ENCODE measurements around the gene PRSS12.
"Not testable (repeated sequence)": the region's sequence is repeated elsewhere in the genome, so short reads cannot be mapped to it uniquely, and the experiment has no call there.

Gene PRSS12

DNA sequence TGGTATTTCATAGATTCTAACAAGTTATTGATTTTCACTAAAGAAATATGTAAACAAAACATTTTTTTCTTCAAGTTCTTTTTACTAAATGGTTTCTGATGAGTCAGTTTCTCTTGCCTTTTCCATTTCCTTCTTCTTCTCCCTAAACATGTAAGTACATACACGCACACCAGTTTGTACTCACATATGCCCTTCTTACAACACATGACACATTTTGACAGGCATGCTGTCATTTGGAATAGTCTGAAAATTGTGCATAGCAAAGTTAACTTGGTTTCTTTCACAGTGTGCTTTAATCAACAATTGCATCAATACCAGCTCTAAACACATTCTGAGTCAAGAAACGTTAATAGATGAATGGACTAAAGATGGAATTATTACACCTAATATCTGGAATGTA lies 35.1 kb downstream of the PRSS12 start:
- no peak for DNase-seq

- no peak for DNase-seq
Observed at GRCh38 chr4:118314221-118314620, 38.6 kb downstream of the PRSS12 start.

DNA sequence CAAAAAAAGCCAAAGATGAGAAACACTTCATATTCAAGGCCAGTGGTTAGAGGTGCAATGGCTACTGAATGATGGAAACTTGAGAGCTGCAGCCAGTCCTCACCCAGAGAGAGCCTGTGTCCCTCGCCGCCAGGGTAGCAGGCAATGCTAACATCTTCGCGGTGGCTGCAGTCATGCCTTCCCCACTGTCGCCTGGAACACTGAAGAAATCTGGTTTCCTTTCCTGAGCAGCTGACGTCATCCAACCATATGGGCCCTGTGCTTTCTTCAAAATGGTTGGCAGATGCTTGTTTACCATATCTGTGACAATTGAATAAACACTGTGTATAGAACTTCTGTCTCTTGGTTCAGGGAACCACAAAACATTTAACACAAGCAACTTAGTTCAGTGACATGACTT lies 39.7 kb downstream of the PRSS12 start:
- DNase-seq, result no peak

- DNase-seq, result no peak
Observed at GRCh38 chr4:118308306-118309030, 44.3 kb downstream of the PRSS12 start.

DNA sequence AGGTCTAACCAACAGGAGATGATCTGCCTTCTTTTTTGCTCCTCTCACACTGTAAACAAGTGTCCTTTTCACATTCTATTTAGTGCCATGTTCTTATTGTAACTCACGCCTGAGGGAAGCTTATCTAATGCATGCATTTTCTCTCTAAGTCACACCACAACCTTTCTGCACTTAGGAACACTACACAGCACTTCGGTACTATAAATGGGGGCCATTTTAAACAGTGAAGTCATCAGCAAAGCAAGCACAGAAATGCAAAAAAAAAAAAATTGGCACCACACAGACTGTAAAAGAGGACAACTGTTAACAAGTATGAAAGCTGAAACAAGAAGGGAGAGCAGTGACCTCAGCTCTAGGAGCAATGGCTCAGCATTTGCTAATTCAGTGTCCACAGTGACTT lies 45.2 kb downstream of the PRSS12 start:
- DNase-seq, result no peak

GRCh38 chr4:118299619-118300018 lies 53.2 kb downstream of the PRSS12 start:
- not testable (repeated sequence) for DNase-seq

- no peak for DNase-seq
Observed at GRCh38 chr4:118296729-118297128, 56.1 kb downstream of the PRSS12 start.

- no peak for DNase-seq
Observed at GRCh38 chr4:118290951-118291350, 61.9 kb downstream of the PRSS12 start.

DNA sequence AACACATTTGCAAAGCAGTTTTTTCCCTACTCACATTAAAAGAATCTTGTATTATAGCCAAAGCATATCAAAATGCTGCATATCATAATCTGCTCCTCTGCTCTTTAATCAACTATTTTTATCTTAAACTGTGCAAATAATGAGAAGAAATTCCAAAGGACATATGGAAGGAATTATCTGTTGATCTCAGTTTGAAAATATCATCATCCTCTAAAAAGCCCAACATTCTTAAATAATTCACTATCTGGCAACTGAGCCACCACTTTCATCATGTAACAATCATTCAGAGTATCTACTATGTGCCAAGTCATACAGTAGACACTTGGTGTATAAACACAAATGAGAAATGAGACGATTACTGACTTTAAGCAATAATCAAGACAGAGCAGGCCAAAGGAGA lies 63.0 kb downstream of the PRSS12 start:
- DNase-seq, result no peak

DNA sequence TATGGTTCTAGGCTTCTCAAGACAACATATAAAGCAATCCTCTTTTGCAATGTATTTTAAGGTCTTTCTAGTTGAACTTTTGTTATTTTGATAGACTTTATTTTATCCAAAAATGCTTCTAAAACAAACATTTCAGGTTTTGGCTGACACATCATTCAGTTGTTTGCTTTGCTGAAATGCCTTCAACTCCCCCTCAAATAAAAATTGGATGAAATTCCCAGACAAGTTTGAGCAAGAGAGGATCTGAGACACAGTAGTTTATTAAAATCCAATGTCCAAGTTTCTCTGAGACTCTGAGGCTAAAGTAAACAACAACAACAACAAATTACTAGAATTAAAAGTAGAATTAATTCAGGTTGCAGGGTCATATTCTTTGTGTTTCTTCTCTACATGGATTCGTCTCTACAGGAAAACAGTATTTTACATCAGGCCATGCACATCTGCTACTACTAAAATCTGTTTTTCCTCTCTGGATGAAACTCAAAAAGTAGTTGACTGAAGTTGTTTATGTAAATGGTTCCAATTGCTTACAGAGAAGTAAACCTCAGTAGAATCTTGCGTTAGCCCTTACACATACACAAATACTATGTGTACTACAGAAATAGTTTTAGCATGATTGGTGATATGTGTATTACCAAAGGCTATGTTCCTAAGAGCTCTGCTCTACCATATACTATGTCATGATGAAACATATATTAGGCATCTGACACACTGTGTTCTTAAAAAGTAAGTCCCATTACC lies 64.9 kb downstream of the PRSS12 start:
- no peak for DNase-seq

- no peak for DNase-seq
Observed at GRCh38 chr4:118286685-118287084, 66.1 kb downstream of the PRSS12 start.

DNA sequence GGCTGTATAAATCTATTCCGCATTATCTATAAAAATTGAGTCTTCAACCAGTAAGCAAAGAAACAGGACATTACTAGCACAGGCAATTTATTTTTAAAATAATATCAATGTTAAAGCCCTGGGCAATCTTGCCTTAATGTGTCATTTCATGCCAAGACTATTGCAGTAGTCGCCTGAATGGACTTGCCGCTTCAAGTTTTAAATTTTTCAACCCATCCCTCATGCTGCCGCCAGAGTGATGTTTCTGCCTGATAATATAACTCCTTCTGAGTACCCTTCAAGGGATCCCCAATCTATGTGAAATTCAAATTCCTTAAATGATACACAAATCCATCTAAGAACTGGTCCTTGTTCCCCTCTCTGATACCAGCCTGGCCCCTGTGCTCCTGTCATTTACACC lies 66.9 kb downstream of the PRSS12 start:
- no peak for DNase-seq

GRCh38 chr4:118284169-118284568 lies 68.6 kb downstream of the PRSS12 start:
- DNase-seq, result no peak

GRCh38 chr4:118282692-118283091 lies 70.1 kb downstream of the PRSS12 start:
- no peak for DNase-seq

DNA sequence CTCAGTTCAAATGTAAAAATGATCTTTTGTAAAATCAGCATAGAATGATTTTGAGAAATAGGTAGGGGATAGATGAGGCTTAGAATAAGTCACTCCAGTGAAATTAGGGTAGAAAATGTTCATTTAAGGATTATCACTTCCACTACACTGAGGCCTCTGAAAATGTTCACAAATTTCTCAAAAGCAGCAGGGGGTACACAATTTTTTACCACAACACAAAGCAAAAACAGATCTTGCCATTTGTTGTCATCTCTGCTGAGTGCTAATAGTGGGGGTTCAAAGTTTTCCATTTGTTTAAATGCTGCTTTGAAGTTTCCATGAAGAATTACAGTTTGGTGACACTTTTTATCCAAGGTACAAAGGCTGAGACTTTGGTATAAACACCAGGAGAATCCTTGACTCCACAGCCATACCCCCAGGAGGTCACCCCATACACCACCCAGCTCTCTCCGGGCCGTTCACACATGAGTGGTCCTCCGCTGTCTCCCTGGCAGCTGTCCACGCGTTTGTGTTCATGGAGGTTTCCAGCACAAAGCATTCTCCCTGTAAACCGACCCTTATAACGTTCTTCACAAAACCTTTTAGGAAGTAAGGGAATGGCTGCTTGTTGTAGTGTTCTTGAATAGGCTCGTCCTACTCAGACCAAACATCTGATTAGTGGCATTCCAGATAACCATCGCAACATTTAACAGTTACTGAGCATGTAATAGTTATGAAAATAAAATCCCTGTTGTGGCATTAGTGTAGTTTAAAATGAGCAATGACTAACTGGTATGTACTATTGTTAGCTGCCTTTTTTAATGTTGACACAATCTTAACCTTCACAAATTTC lies 71.0 kb downstream of the PRSS12 start:
- DNase-seq, result peak; percentile 19

DNA sequence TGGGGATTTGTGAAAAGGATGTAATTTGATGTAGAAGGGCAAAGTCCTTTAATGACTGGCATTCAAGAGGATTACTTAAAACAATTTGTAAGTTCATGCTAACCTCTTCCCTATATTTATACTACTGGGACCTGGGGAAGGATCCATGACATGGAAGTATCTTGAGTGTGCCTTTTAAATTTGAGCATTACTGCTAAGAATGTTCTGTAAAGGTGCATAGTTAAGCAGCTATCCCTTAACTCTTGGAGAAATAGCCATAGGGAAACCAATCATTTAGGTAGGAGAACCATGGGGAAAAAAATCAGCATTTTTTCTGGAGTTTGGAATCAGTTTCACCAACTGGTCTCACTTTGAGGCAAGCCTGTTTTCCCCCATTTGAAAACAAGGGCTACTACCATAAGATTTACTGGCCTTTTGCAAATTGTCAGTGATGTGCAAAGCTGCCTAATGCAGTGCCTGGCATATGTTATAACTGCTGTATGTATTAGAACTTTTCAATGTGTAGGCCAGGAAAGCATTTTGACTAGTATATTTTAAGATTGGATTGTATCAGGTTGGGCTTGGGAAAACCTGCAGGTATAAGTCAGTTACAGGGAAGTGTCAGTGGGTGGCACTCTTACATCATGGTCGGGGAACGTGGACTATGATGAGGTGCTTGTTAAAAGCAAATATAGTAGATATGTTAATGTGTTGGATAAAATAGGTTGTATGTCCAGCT lies 72.1 kb downstream of the PRSS12 start:
- DNase-seq, result peak; percentile 25

DNA sequence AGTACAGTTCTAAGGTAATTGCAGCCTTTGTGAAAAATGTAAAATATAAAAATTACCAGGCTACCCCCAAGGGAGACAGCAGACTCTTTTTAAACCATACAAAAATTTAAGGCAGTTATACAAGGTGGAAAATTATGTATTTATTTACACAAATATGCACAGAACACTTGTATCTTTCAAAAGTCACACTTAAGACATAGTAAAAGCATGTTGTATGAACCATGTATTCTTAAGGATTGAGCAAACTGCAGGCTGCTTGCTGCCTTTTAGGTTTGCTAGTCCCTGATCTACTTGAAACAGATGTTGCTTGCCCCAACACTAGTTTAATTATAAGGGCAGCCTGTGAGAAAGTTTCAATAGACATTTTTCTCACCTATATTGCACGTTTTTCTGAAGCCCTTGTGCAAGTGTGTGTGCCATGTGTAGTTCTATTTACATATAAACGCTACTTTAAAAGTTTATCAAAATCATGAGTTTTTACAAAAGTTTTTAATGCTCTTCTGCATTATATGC lies 72.8 kb downstream of the PRSS12 start:
- DNase-seq, result no peak

DNA sequence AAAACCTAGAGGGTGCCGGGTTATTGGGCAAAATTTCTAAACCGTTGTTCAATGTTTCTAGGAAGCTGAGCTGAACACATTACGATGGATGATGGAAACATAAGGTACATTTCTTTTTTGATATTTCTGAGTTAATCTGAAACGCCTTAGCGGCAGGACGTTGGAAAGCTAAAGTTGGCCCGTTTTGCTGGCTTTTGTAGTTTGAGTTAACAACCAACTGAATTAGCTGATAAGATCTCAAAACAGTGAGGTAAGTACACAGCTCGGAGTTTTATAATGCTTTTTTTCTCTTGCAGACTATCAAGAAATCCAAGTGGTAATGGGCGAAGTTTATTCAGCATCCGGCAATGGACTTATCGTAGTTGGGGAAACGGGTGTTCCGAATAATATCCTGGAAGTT lies 73.5 kb downstream of the PRSS12 start:
- DNase-seq, result no peak

GRCh38 chr4:118278473-118279274 lies 74.1 kb downstream of the PRSS12 start:
- DNase-seq, result peak; percentile 98

DNA sequence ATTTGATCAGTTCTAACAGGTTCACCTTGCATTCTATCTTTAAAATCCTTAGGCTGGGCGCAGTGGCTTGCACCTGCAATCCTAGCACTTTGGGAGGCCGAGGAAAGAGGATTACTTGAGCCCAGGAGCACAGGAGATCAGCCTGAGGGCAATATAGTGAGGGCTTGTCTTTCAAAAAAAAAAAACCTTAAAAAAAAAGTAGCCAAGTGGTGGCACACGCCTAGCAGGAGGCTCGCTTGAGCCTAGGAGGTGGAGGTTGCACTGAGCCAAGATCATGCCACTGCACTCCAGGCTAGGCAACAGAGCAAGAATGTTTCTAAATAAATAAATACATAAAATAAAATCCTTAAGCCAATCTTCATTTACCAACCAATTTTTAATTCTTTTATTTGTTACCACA lies 75.6 kb downstream of the PRSS12 start:
- DNase-seq, result no peak

DNA sequence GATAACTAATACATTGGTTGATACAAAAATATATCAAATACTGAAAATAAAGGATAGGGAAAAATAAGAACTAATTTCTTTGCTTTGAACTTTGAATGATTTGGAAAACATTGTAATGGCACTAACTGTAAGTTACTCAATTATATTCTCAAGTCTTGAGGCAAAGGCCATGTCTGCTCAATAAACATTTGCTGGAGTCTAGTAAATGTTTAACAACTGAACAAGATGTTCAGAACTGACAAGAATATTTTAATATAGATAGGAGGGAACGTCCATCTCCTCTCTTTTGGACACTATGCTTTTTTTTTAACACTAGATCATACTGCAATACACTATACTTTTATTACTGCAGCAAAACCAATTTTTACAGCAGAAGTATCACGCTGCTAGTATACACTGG lies 76.2 kb downstream of the PRSS12 start:
- no peak for DNase-seq

DNA sequence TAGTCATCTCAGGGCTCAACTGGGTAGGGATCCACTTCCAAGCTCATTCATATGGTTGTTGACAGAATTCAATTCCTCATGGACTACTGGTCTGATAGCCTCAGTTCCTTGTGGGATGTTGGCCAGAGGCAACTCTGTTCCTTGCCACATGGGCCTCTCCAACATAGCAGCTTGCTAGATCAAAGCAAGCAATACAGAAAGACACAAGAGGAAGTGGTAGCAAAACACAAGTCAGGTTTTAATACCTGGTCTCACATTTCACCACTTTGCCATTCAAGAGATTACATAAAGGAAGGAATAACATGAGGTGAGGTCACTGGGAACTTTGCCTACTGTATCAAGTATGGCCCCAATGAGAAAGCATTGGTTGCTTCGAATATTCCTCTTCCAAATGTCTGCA lies 79.2 kb downstream of the PRSS12 start:
- DNase-seq, result no peak
